ENCODE data around the gene SMARCA2. TPM values are rescaled to one million over a fixed set of nuclear protein-coding genes. Genes with fewer than 3 reads are reported as not detected.

The SMARCA2 gene
- total and polyA plus RNA-seq, 4 donors = 143 to 161 (median 152) TPM

- no peak for DNase-seq (ENCODE audit: low read depth in 4 of 6, low spot score in 6 of 6)
- Histone ChIP-seq H3K4me3 (ENCODE audit: low read depth, low read length) (no peak overlapping the region), H3K36me3 (ENCODE audit: control insufficient read depth, insufficient read depth, low read length) (no peaks in the 10 kb centered on the region), H3K27ac (ENCODE audit: low read depth, low read length) (no peak overlapping the region), H3K4me1 (ENCODE audit: control insufficient read depth, insufficient read depth, low read length) (no peaks in the 10 kb centered on the region), H3K9me3 (ENCODE audit: control insufficient read depth, insufficient read depth, low read length) (no peaks in the 10 kb centered on the region), H3K27me3 (ENCODE audit: control insufficient read depth, insufficient read depth, low read length) (no peaks in the 10 kb centered on the region)
- WGBS (ENCODE audit: insufficient coverage) = no CpG with 5 or more reads among the region's 5 CpGs
Measured at GRCh38 chr9:2150338-2150737, 135.2 kb downstream of the SMARCA2 start.

GRCh38 chr9:2151171-2151570 is 136.0 kb downstream of the SMARCA2 start:
- no peak for DNase-seq (ENCODE audit: low read depth in 4 of 6, low spot score in 6 of 6)
- 95% methylated on average over 2 of the region's 6 CpGs for WGBS (ENCODE audit: insufficient coverage)
- no peaks in the 10 kb centered on the region for H3K4me1 ChIP-seq (ENCODE audit: control insufficient read depth, insufficient read depth, low read length)
- no peaks in the 10 kb centered on the region for H3K36me3 ChIP-seq (ENCODE audit: control insufficient read depth, insufficient read depth, low read length)
- no peak overlapping the region for H3K4me3 ChIP-seq (ENCODE audit: low read depth, low read length)
- no peak overlapping the region for H3K27ac ChIP-seq (ENCODE audit: low read depth, low read length)
- H3K27me3 ChIP-seq (ENCODE audit: control insufficient read depth, insufficient read depth, low read length) = no peaks in the 10 kb centered on the region
- H3K9me3 ChIP-seq (ENCODE audit: control insufficient read depth, insufficient read depth, low read length) = no peaks in the 10 kb centered on the region

- WGBS (ENCODE audit: insufficient coverage) = 46% methylated on average over 6 of the region's 10 CpGs
- Histone ChIP-seq H3K27ac (ENCODE audit: low read depth, low read length) (no peak overlapping the region), H3K4me3 (ENCODE audit: low read depth, low read length) (no peak overlapping the region), H3K4me1 (ENCODE audit: control insufficient read depth, insufficient read depth, low read length) (peaks cover 7% of the 10 kb centered on the region), H3K9me3 (ENCODE audit: control insufficient read depth, insufficient read depth, low read length) (no peaks in the 10 kb centered on the region), H3K36me3 (ENCODE audit: control insufficient read depth, insufficient read depth, low read length) (no peaks in the 10 kb centered on the region), H3K27me3 (ENCODE audit: control insufficient read depth, insufficient read depth, low read length) (no peaks in the 10 kb centered on the region)
- no peak for DNase-seq (ENCODE audit: low read depth in 4 of 6, low spot score in 6 of 6)
Measured at GRCh38 chr9:2152966-2153629, 138.0 kb downstream of the SMARCA2 start.

- WGBS (ENCODE audit: insufficient coverage) = 47% methylated on average over 2 of the region's 2 CpGs
- no peaks in the 10 kb centered on the region for H3K9me3 ChIP-seq (ENCODE audit: control insufficient read depth, insufficient read depth, low read length)
- H3K27ac ChIP-seq (ENCODE audit: low read depth, low read length) = no peak overlapping the region
Measured at GRCh38 chr9:2153630-2154217, 138.6 kb downstream of the SMARCA2 start.

GRCh38 chr9:2154731-2155130 is 139.6 kb downstream of the SMARCA2 start:
- Histone ChIP-seq H3K4me1 (ENCODE audit: control insufficient read depth, insufficient read depth, low read length) (peaks cover 7% of the 10 kb centered on the region), H3K27me3 (ENCODE audit: control insufficient read depth, insufficient read depth, low read length) (no peaks in the 10 kb centered on the region), H3K9me3 (ENCODE audit: control insufficient read depth, insufficient read depth, low read length) (no peaks in the 10 kb centered on the region), H3K27ac (ENCODE audit: low read depth, low read length) (no peak overlapping the region), H3K36me3 (ENCODE audit: control insufficient read depth, insufficient read depth, low read length) (no peaks in the 10 kb centered on the region), H3K4me3 (ENCODE audit: low read depth, low read length) (no peak overlapping the region)
- no peak for DNase-seq (ENCODE audit: low read depth in 4 of 6, low spot score in 6 of 6)
- 92% methylated on average over 2 of the region's 3 CpGs for WGBS (ENCODE audit: insufficient coverage)

More at GRCh38 chr9:2153630-2154217, 138.6 kb downstream of the SMARCA2 start:
- H3K36me3 ChIP-seq (ENCODE audit: control insufficient read depth, insufficient read depth, low read length) = no peaks in the 10 kb centered on the region
- no peaks in the 10 kb centered on the region for H3K27me3 ChIP-seq (ENCODE audit: control insufficient read depth, insufficient read depth, low read length)
- H3K4me3 ChIP-seq (ENCODE audit: low read depth, low read length) = no peak overlapping the region
- no peak for DNase-seq (ENCODE audit: low read depth in 4 of 6, low spot score in 6 of 6)
- peaks cover 7% of the 10 kb centered on the region for H3K4me1 ChIP-seq (ENCODE audit: control insufficient read depth, insufficient read depth, low read length)

- H3K4me3 ChIP-seq (ENCODE audit: low read depth, low read length) = no peak overlapping the region
- H3K9me3 ChIP-seq (ENCODE audit: control insufficient read depth, insufficient read depth, low read length) = no peaks in the 10 kb centered on the region
- no peak for DNase-seq (ENCODE audit: low read depth in 4 of 6, low spot score in 6 of 6)
- H3K4me1 ChIP-seq (ENCODE audit: control insufficient read depth, insufficient read depth, low read length) = peaks cover 7% of the 10 kb centered on the region
- H3K36me3 ChIP-seq (ENCODE audit: control insufficient read depth, insufficient read depth, low read length) = no peaks in the 10 kb centered on the region
- no peak overlapping the region for H3K27ac ChIP-seq (ENCODE audit: low read depth, low read length)
- no peaks in the 10 kb centered on the region for H3K27me3 ChIP-seq (ENCODE audit: control insufficient read depth, insufficient read depth, low read length)
- WGBS (ENCODE audit: insufficient coverage) = 66% methylated on average over 4 of the region's 5 CpGs
Measured at GRCh38 chr9:2155966-2156365, 140.8 kb downstream of the SMARCA2 start.

GRCh38 chr9:2157277-2158110 is 142.3 kb downstream of the SMARCA2 start:
- peaks cover 7% of the 10 kb centered on the region for H3K4me1 ChIP-seq (ENCODE audit: control insufficient read depth, insufficient read depth, low read length)
- H3K36me3 ChIP-seq (ENCODE audit: control insufficient read depth, insufficient read depth, low read length) = no peaks in the 10 kb centered on the region
- no peaks in the 10 kb centered on the region for H3K27me3 ChIP-seq (ENCODE audit: control insufficient read depth, insufficient read depth, low read length)
- 2% methylated on average over 8 of the region's 20 CpGs for WGBS (ENCODE audit: insufficient coverage)
- H3K9me3 ChIP-seq (ENCODE audit: control insufficient read depth, insufficient read depth, low read length) = no peaks in the 10 kb centered on the region
- peak overlapping the region; percentile 79 for H3K27ac ChIP-seq (ENCODE audit: low read depth, low read length)
- peak in 2 of 6 donors; percentile 80 to 86 for DNase-seq (ENCODE audit: low read depth in 4 of 6, low spot score in 6 of 6)
- H3K4me3 ChIP-seq (ENCODE audit: low read depth, low read length) = peak overlapping the region; percentile 42

- no peaks in the 10 kb centered on the region for H3K36me3 ChIP-seq (ENCODE audit: control insufficient read depth, insufficient read depth, low read length)
- peak in 2 of 6 donors; percentile 87 to 89 for DNase-seq (ENCODE audit: low read depth in 4 of 6, low spot score in 6 of 6)
- peak overlapping the region; percentile 79 for H3K27ac ChIP-seq (ENCODE audit: low read depth, low read length)
- H3K27me3 ChIP-seq (ENCODE audit: control insufficient read depth, insufficient read depth, low read length) = no peaks in the 10 kb centered on the region
- peaks cover 7% of the 10 kb centered on the region for H3K4me1 ChIP-seq (ENCODE audit: control insufficient read depth, insufficient read depth, low read length)
- peak overlapping the region; percentile 42 for H3K4me3 ChIP-seq (ENCODE audit: low read depth, low read length)
- WGBS (ENCODE audit: insufficient coverage) = 0% methylated on average over 4 of the region's 13 CpGs
- H3K9me3 ChIP-seq (ENCODE audit: control insufficient read depth, insufficient read depth, low read length) = no peaks in the 10 kb centered on the region
Measured at GRCh38 chr9:2158111-2158610, 143.0 kb downstream of the SMARCA2 start.

- H3K4me1 ChIP-seq (ENCODE audit: control insufficient read depth, insufficient read depth, low read length) = peaks cover 7% of the 10 kb centered on the region
- peak overlapping the region; percentile 79 for H3K27ac ChIP-seq (ENCODE audit: low read depth, low read length)
- no peaks in the 10 kb centered on the region for H3K36me3 ChIP-seq (ENCODE audit: control insufficient read depth, insufficient read depth, low read length)
- no peaks in the 10 kb centered on the region for H3K9me3 ChIP-seq (ENCODE audit: control insufficient read depth, insufficient read depth, low read length)
- peak overlapping the region; percentile 42 for H3K4me3 ChIP-seq (ENCODE audit: low read depth, low read length)
- no CpG with 5 or more reads among the region's 4 CpGs for WGBS (ENCODE audit: insufficient coverage)
- H3K27me3 ChIP-seq (ENCODE audit: control insufficient read depth, insufficient read depth, low read length) = no peaks in the 10 kb centered on the region
- peak in 2 of 6 donors; percentile 25 to 56 for DNase-seq (ENCODE audit: low read depth in 4 of 6, low spot score in 6 of 6)
Measured at GRCh38 chr9:2158766-2159430, 143.8 kb downstream of the SMARCA2 start.
